GM19438 (cell line): ENCODE data around the gene VSIR.

ENCODE experiments used
- ATAC-seq: cut with Tn5 transposase; IDR thresholded peaks from one replicate; pipeline ENCODE4 v1.9.1; 2021; ENCODE audit warnings: low read depth; ENCODE audit not compliant: unreplicated experiment

The VSIR gene

DNA sequence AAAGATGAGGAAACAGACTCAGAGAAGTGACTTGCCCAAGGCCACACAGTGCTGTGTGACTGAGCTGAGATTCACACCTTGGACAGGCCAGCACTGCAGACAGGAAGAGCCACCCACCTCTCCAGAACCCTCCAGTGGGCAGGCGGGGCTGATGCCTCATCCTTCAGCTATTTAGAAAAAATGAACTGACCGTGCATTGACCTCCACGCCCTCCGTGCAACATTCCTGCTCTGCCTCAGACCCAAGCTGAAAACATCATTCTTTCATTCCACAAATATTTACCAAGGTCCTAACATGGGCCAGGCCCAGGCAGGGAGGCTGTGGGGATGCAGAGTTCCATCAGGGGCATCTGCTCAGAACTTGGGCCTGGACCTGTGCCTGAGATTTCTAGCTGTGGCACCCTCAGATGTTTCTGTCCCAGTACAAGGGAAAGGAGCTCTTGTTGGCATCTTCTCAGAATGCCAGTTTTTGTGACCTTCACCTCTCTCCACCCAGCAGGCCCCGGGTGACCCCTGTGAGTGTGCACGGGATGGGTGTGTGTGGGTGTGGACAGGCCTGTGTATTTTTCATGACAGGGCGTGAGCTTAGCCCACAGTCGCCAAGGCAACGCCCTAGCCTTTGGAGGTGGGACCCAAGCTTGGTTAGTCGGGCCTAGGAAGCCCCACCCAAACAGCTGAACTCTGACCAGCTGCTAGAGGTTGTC, 6.5 kb downstream of the VSIR start:
- no peak for ATAC-seq

- ATAC-seq: no peak
These were observed 7.2 kb downstream of the VSIR start for GRCh38 chr10:71765906-71766716.

DNA sequence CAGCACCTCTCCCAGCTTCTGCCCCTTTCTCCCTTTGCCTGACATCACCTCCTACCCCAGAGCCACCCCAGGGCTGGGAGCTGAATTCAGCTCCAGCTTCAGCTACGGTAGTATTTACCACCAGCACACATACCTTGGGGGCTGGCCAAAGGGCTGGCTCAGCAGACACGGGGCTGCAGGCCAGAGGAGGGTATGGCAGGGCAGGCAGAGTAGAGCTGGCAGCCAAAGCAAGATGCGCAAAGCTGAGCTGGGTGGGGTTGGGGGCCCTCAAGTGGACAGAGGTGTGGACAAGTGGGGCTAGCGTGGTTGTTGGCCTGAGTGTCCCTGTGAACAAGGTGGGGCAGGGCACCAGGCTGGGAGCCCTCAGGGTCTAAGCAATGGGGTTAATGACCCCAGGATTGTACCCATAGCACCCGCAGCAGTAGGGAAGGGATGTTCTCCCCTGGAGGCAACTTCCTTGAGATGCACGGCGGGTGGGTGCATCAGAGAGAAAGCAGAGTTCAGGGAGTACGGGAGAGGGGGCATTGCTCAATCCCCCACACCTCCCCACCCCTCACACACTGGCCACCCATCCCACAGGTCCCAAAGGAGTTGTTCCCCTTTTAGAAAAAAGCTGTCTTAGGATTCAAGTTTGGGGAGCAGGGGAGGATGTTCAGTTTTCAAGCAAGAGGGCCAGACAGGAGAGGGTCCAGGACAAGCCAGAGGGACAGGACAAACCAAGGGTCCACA, 8.0 kb downstream of the VSIR start:
- no peak for ATAC-seq

DNA sequence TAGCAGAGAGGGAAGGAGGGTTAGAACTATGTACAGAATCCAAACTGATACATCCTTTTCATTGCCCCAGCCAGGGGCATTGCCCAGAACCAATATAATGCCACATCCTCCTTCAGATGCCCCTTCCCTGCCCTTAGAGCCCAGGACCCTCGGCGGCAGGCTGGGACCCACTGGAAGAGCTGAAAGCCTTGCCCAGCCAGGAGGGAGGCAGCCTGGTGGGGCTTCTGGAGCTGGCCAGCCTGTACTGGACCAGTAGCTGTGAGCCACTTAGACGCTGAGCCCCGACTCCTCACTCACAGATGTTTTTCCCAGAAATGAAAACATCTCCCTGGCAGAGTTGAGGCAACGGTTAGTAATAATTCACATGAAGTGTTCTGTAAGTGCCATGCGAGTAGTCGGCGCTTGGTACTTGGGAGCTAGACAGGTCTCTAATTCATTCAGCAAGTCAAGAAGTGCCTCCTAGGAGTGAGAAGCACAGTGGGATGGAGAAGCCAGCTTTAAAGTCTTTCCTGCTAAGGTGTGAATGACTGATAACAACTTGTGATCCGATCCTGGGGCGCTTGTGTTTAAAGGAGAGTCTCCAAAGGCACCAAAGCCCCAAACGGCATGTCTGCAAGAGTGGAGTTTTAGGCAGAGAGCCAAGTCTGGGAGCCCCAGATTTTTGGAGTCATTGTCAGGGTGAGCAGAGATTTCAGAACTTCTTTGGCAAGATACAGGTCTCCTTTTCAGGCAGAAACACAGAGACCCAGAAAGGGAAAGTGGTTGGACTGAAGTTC, 9.8 kb downstream of the VSIR start:
- ATAC-seq: no peak

GRCh38 chr10:71762324-71762723, 11.0 kb downstream of the VSIR start:
- ATAC-seq: no peak

DNA sequence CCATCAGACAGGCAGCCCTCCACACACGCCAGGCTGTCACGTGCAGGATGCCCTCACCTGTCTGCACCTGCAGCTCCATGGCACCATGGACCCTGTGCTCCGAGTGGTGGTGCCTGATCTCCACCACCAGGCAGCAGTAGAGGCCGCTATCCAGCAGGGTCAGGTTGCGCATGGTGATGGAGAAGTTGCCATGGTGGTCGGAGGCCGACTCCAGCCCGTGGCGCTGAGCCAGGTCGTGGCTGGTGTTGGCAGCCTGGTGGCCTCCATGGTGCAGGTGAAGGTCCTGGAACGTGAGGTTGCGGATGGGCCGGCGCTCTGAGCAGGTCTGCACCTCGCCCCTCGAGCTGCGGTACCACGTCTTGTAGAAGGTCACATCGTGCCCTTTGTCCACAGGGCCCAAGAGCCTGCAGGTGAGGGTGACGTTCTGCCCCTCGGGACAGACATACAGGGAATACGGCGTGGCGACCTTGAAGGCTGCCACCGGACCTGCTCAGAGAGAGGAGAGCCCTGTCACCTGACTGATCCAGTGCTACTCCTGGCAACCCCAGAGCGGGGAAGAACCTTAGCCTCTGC, 11.7 kb downstream of the VSIR start:
- no peak for ATAC-seq

DNA sequence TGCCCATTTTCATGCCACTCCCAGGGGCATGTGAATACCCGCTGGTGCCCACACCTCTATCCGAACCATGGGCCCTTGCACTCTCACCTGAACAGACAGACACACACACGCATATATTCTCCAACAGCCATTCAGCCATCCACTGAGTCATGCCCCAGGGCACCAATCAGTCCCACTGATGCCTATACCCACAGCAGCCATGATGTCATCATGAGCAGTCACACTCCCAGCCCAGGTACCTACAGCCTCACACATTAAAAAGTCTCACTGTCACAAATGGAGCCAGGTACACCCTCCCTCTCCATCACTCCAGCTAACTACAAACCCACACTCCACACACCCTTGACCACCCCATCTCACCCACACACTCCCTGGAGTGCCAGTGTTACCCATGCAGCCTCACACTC, 12.2 kb downstream of the VSIR start:
- ATAC-seq: no peak

- ATAC-seq: no peak
These were observed 15.9 kb downstream of the VSIR start for GRCh38 chr10:71757399-71757922.

GRCh38 chr10:71756311-71757191, 16.8 kb downstream of the VSIR start:
- no peak for ATAC-seq

DNA sequence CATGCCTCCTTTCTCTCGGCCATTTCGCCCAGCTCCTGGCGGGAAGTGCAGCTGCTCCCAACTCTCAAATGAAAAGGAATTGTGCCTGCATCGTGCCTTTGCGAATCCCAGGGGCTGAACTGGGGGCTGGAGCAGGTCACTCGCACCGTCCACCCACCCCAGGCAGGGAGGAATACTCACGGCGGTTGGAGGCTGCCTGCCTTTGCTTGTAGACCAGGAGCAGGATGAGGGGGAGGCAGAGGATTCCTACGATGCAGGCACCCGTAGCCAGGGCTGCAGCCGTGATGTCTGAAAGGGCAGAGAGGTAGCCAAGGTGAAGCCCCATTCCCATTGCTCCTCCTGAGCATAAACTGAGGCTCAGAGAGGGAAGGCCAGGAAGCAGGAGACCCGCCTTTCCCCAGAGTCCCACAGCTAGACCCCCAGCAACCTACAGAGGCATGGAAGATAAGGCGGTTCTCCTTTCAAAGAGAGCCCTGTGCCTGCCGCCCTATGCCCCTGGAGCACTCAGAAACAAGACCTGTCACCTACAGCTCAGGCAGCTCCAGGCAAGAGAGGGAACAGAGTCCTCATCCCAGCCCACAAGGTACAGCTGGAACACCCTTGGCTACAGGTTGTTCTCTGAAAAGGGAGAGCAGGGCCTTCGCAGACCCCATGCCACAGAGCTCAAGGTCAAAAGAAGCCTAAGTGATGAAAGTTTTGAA, 18.0 kb downstream of the VSIR start:
- ATAC-seq: no peak

DNA sequence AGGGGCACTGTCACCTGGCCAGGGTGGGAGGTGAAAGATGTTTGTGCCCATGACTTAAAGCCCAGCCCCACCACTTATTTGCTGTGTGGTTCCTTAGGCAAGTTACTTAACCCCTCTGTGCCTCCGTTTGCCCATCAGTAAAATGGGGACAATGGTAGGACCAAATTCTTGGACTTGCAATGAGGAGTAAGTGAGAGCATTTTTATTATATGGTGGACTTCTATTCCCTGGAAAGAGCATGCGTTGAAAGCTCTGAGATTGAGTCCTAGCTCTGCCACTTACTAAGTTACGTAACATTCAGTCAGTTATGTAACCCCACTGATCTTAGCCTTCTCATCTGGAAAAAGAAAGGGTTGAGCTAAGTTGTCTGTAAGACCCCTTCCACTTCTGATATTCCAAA, 18.8 kb downstream of the VSIR start:
- ATAC-seq: no peak

GRCh38 chr10:71753960-71754505, 19.3 kb downstream of the VSIR start:
- no peak for ATAC-seq

DNA sequence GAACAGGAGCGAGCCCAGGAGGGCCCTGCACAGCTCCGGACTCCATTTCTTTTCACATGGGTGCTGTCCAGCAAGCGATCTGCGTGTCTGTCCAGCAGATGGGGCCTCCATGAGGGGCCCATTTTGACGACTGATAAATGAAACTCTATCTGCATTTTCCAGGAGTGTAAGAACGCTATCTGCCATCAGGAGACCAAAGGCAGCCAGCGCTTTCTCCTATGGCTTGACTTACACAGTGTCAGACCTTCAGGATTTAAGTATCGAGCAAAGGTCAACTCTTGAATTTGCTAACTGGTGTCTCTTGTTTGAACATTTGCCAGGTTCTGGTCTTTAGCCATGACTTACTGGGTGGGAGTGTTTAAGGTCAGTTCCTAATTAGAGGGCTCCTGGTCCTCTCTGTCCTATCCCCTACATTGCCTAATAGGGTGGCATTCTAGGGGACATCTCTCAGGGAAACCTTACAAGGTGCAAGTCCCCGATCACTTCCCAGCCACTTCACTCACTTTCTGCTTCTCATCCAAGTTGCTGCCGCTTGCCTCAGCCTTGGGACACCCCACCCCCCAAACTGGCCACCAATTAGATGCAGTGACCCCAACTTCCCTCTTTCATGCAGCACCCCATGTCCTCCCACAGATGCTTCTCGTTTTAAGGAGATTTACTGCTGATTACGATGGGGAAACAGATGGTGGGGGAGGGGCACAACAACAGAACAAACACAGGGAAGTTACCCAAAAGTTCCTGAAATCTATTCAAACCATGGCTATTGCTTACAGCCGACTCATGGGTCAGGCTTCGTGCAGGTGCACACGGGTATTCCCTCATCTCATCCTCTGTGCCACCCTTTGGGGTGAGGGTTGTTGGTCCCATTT, 20.0 kb downstream of the VSIR start:
- ATAC-seq: no peak

DNA sequence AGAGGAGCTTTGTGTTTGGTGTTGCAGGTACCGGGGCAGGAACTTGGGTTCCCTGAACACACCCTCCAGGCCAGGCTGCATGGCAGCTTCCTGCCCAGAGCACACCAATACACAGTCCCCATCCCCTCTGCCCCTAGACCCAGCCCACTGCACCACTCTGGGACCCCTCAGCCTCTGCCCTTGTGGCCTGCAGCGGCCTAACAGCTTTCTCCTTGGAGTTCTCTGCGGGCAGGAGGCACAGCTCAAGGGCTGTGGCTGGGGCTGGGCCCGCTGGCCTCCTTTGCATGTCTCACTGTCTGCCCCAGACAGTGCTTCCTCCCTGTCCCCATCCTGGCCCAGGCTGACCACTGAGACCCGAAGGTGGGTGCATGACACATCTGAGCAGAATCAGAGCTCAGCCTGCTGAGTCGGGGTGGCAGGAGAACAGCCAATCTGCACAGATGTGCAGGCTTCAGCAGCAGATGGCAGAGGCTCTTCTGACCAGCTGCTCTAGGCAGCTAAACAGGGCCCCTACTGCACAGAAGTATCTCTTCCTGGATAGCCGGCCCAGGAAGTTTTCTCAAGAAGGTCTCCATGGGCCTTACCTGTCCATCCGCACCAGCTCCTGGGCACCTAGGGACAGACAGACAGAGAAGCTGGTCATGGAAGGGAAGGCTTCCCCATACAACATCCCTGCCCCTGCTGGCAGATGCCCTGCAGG, 20.8 kb downstream of the VSIR start:
- ATAC-seq: no peak

- no peak for ATAC-seq
These were observed 21.6 kb downstream of the VSIR start for GRCh38 chr10:71751515-71752224.

- no peak for ATAC-seq
These were observed 22.3 kb downstream of the VSIR start for GRCh38 chr10:71750986-71751385.
